ENCODE results near the gene PRPF4.
"Not testable (repeated sequence)": the region's sequence is repeated elsewhere in the genome, so short reads cannot be mapped to it uniquely, and the experiment has no call there.

Gene PRPF4

DNA sequence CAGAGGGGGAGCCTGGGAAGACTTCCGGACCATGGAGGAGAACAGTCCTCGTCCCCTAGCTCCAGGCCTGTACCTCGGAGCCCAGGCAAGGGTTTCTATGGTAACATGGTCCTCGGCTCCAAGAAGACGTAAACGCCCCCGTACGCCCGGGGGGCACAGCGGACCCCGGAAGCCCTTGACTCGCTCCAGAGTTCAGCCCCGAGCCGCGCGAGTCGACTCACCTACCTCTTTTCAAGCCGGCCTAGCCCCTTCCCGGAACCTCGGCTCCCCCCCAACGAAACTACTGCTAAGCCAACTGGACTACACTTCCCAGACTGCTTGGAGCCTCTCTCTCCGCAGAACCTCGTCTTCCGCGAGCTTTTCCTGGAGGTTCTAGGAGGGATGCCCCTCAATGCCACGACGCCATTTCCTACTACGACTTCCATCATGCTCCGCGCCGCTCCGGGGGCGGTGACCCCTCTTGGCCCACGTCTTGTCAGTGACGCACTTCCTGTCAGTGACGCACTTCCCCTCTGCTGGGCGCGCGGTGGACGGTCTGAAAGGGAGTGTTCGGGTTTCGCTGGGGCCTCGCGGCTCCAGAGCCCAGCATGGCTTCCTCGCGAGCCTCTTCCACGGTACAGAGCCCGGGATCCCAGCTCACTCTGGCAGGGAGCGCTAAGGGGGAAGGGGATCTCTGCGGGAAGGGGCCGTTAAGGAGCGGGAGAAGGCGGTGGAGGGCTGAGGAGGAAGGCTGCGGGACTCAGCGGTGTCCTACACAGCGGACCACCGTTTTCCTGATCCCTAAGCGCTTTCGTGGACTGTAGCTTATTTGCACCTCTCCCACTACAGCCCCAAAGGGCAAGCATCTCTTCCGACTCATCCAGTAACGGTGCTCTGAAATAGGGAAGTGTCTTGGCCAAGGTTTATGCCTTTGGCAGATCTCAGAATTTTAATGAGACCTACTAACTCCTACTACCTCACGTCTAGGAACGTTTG, at the start of gene PRPF4, which contains the start of gene CDC26:
Gene PRPF4, plus strand, starts transcription at position 502 of the 975 bp plus-strand sequence. Its CDS starts 86 bp downstream, at position 588.
Gene CDC26, minus strand, starts transcription at position 416 of the 975 bp plus-strand sequence. CDS start 3,065 bp downstream, outside the sequence.
- peak; percentile 98 for DNase-seq (ENCODE audit: low read depth, low spot score)

DNA sequence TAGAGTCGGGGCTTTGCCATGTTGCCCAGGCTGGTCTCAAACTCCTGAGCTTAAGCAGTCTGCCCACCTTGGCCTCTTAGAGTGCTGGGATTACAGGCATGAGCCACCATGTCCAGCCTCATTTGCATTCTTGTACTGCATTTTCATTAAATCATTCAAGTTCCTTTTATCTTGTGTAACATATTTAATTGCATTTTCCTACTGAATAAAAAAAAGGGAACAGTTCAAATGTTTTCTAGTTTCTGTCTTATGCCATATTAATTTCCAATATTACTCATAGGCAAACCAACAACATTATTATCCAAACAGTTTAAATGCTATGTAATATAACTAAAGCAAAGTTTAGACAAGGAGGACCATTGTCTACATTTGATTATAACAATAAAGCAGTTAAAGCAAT, 48.0 kb upstream of the PRPF4 start:
- DNase-seq (ENCODE audit: low read depth, low spot score) = no peak

DNA sequence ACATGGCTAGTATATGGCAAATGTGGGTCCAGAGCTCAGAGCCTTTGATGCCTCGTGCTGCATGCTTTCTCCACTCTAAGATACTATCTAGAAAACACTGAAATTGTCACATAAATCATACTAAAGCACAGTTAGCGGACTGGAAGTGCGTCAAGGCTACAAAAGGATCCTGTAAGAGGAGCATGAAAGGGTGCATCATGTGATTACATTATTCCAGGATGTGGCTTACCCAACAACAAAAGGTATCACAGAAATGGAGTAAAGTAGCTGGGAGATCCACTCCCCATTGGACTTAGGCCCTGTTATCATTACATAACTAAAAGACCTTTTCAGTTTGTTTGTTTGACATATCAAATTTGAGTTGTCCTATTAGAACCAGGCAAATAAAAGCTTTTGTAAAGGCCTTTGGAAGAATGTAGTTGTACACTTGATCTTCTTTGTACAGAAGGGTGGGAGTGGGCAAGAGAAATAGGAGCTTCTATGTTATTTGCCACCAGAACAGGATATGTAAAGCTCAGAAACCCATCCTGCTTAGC, 47.3 kb upstream of the PRPF4 start:
- DNase-seq (ENCODE audit: low read depth, low spot score) = no peak

GRCh38 chr9:113231701-113232100, 43.8 kb upstream of the PRPF4 start:
- DNase-seq (ENCODE audit: low read depth, low spot score) = no peak

DNA sequence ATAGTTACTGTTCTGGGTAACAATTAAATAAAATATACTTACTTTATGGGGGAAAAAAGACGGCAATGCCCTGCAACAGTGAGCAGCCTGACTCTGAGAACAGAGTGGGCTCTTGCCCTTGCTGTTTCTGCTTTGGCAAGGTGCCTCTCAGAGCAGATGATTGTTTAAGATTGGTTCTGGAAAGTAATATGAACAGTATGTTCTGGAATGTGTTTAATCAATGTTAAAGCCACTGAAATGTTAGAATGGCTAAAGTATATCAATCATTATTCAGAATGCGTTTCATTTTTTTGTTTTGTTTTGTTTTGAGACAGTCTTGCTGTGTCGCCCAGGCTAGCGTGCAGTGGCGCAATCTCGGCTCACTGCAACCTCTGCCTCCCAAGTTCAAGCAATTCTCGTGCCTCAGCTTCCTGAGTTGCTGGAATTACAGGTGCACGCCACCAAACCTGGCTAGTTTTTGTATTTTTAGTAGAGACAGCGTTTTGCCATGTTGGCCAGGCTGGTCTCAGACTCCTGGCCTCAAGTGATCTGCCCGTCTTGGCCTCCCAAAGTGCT, 39.7 kb upstream of the PRPF4 start:
- not testable (repeated sequence) for DNase-seq (ENCODE audit: low read depth, low spot score)

DNA sequence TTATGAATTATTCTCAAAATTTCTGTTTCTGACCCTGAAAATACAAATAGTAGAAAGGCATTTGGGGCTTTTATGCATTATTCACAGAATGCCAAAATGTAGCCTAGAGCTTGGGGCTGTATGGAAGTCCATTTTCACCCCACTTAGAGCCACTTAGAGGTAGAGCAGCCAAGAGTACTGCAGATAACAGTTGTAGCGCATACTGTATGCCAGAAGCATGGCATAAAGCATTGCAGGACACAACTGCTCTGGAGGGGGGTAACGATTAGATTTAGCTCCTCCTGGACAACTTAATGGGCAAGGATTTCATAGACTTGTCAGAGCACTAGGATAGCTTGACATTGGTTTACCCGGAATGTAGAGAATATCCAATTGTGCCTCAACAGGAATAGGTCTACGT, 38.4 kb upstream of the PRPF4 start:
- no peak for DNase-seq (ENCODE audit: low read depth, low spot score)

GRCh38 chr9:113238202-113238858, 37.1 kb upstream of the PRPF4 start:
- DNase-seq (ENCODE audit: low read depth, low spot score) = no peak

- DNase-seq (ENCODE audit: low read depth, low spot score) = no peak
These were observed 36.6 kb upstream of the PRPF4 start for GRCh38 chr9:113238859-113239232.

DNA sequence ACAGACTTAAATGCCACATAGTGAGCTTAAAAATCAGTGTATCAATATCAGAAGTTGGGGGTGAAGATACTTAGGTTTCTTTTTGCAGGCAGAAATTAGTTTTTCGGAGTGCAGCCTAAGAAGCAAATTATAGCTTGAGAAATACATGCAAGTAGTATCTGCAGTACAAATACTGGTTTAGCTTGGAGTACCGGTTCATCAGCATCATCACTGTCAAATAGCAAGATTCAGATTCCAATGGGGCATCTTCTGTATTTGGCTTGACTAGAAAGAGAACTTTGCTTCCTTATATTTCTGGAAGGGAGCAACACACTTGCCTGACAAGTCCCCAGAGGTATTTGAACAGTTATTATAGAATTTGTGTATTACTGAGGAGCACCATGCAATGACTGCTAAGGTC, 34.3 kb upstream of the PRPF4 start:
- DNase-seq (ENCODE audit: low read depth, low spot score) = no peak

DNA sequence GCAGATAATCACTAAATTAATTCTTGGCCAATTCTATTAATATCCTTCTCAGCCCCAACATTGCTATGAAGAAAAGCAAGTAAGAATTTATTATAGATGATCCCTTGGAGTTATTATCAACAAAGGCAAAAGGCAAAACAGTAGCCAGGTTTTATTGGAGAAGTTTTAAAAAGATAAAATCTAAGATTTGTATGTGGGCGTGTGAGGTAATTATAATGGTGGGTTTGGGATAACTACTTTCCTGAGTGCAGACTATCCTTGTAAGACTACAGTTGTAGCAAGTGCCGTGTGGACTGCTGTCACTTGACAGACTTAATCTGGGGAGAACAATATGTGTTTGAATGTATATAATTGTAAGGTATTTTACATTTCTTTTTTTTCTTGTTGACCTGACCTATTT, 30.9 kb upstream of the PRPF4 start:
- DNase-seq (ENCODE audit: low read depth, low spot score) = no peak

GRCh38 chr9:113245894-113246293, 29.6 kb upstream of the PRPF4 start:
- no peak for DNase-seq (ENCODE audit: low read depth, low spot score)

GRCh38 chr9:113246928-113247327, 28.5 kb upstream of the PRPF4 start:
- no peak for DNase-seq (ENCODE audit: low read depth, low spot score)

- no peak for DNase-seq (ENCODE audit: low read depth, low spot score)
These were observed 27.8 kb upstream of the PRPF4 start for GRCh38 chr9:113247640-113248039.

DNA sequence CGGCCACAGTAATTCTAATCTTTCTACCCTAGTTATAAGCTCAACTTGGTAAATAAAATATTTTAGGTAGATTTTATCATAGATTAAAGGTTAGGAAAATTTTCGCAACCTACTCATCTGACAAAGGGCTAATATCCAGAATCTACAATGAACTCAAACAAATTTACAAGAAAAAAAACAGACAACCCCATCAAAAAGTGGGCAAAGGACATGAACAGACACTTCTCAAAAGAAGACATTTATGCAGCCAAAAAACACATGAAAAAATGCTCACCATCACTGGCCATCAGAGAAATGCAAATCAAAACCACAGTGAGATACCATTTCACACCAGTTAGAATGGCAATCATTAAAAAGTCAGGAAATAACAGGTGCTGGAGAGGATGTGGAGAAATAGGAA, 25.8 kb upstream of the PRPF4 start:
- not testable (repeated sequence) for DNase-seq (ENCODE audit: low read depth, low spot score)

GRCh38 chr9:113250807-113251206, 24.7 kb upstream of the PRPF4 start:
- no peak for DNase-seq (ENCODE audit: low read depth, low spot score)

GRCh38 chr9:113254991-113255390, 20.5 kb upstream of the PRPF4 start:
- DNase-seq (ENCODE audit: low read depth, low spot score) = no peak

DNA sequence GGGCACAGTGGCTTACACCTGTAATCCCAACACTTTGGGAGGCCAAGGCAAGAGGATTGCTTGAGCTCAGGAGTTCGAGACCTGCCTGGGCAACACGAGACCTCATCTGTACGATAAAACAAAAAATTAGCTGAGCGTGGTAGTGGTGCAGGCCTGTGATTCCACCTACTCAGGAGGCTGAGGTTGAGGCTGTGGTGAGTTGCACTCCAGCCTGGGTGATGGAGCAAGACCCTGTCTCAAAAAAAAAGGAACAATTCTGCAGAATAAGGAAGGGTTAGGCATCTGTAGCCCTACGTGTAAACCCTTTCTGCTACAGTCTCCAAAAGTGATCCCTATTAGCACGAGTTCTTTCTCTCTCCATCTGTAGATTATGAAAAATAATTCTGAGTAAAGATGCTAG, 20.0 kb upstream of the PRPF4 start:
- no peak for DNase-seq (ENCODE audit: low read depth, low spot score)

- no peak for DNase-seq (ENCODE audit: low read depth, low spot score)
These were observed 17.6 kb upstream of the PRPF4 start for GRCh38 chr9:113257863-113258262.

DNA sequence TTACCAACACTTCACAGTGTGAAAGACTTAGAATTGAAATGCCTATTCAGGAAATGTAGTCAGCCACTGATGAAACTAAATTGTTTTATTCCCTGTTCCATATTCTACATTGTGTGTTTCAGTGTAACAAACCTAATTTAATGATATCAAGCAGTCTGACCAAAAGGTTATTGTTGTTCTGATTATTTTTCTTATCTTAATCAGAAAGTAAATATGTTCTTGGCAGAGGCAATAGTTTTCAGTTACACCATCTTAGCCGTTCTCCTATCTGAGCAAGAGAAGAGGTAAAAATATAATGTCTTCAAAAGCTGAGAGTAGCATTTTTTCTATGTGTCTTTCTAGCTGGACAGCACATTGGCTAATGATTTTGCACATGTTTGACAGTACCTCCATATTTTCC, 17.2 kb upstream of the PRPF4 start:
- no peak for DNase-seq (ENCODE audit: low read depth, low spot score)

- DNase-seq (ENCODE audit: low read depth, low spot score) = no peak
These were observed 13.4 kb upstream of the PRPF4 start for GRCh38 chr9:113261917-113262671.

GRCh38 chr9:113266174-113266573, 9.3 kb upstream of the PRPF4 start:
- no peak for DNase-seq (ENCODE audit: low read depth, low spot score)

Data from brain pericyte (primary cell).